Body of pancreas (tissue), 4 donors: ENCODE measurements around the gene FIGN. TPM values are rescaled to one million over a fixed set of nuclear protein-coding genes. Genes with fewer than 3 reads are reported as not detected.

Source experiments
- ATAC-seq: fragments of 150-250 bp; one replicate; pipeline ENCODE4 v1.9.1; 2016
- DNase-seq, 4 donors: peaks; one replicate each; pipeline ENCODE4 v3.0.0-alpha.2; 2019
- H3K27ac ChIP-seq, 4 donors: fragments of 200-600 bp; sonication (generic); 1 replicate in 3 of 4; 2 replicates in 1 of 4; pipeline versions ENCODE4 v1.5.1 to v1.6.1; 2016 to 2019; ENCODE audit warnings: mild to moderate bottlenecking in 1 of 4, mixed read lengths in 1 of 4, moderate library complexity in 1 of 4
- H3K27me3 ChIP-seq, 2 donors: fragments of 200-600 bp; sonication (generic); one replicate each; pipeline ENCODE4 v1.6.0; 2016; ENCODE audit warnings: mild to moderate bottlenecking in 1 of 2
- H3K36me3 ChIP-seq, 2 donors: fragments of 200-600 bp; sonication (generic); replicated peaks in 1 of 2; 2 replicates each; pipeline ENCODE4 v1.5.1; 2016; ENCODE audit warnings: low read depth in 2 of 2; ENCODE audit not compliant: insufficient read depth in 1 of 2
- H3K4me1 ChIP-seq: fragments of 200-600 bp; sonication (generic); one replicate; pipeline ENCODE4 v1.6.0; 2016
- H3K4me3 ChIP-seq, 2 donors: fragments of 200-600 bp; sonication (generic); 1 replicate in 1 of 2; 2 replicates in 1 of 2; pipeline ENCODE4 v1.5.1; 2016 to 2019
- H3K9me3 ChIP-seq, 3 donors: fragments of 200-600 bp; sonication (generic); 1 replicate in 2 of 3; 2 replicates in 1 of 3; pipeline ENCODE4 v1.5.1; 2016
- CTCF ChIP-seq, 7 experiments: fragments of 450-650 bp in 4 of 7; fragments of 200-600 bp in 3 of 7; sonication (generic) in 3 of 7; IDR thresholded peaks; one replicate each; pipeline ENCODE4 v1.5.1; 2016 to 2019; ENCODE audit warnings: antibody characterized with exemption in 7 of 7
- POLR2A ChIP-seq, 3 donors: fragments of 450-650 bp; IDR thresholded peaks; one replicate each; pipeline ENCODE4 v1.6.1; 2016; ENCODE audit warnings: antibody characterized with exemption in 3 of 3, mild to moderate bottlenecking in 2 of 3
- WGBS, 2 donors: methylation state at CpG; one replicate each; pipeline ENCODE4 v1.1.5; 2017; 5-methylcytosine and 5-hydroxymethylcytosine counted together
- intact Hi-C: fragments of 100-400 bp; cut with DNase I; formaldehyde crosslinking; loops from one replicate; pipeline ENCODE4 v1.15.1; 2023
- total RNA-seq, 2 donors: library from RNA; depleted of rRNA; stranded (reverse); fragments of >200 nt; gene quantifications; one replicate each; pipeline ENCODE4 v1.1.0, GENCODE V29; 2016

Gene FIGN
- total RNA-seq, 2 donors from 2014 or later, result 3.4 to 4.0 TPM

DNA sequence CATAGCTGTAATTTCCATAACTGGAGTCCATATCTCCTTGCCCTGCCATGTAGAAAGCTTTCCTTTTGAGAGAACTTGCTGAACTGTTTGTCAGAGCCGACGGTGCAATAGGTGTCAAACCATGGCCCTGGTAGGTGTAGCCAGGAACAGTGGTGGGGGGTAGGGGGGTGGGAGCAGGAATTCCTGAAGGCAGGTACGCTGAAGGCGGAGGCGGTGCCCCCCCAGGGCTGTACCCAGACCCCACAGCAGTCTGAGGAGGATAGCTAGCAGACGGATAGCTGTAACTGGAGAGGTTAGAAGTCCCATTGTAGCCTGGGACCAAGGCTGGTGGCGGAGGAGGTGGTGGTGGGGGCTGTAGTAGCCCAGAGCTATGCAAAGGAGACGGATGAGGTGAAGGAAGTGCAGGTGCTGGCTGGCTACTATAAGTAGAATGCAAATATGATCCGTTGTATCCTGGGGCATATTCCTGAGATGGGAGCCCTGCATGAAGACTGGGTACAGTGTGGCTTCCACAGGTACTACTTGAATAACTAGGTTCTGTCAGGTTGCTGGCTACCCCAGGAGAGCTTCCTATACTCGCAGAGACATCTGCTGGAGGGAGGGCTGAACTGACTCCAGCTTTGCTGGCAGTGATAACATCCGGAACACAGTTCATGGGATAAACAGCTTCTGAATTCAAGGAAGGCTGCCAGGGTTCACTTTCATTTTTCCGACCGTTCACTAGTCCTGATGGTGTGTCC, 124.8 kb downstream of the FIGN start:
- intact Hi-C loops, result no loop called here
- 92 to 99% methylated on average over 10 to 13 of the region's 13 CpGs for WGBS, 2 donors
- Histone ChIP-seq H3K27ac (no peak overlapping the region), H3K4me1 (no peaks in the 10 kb centered on the region), H3K9me3 (no peaks in the 10 kb centered on the region), H3K27me3 (no peaks in the 10 kb centered on the region), H3K36me3 (peaks cover 0 to 4% of the 10 kb centered on the region in 2 donors), H3K4me3 (no peak overlapping the region)
- peak in 1 of 4 donors; percentile 6 for DNase-seq
- no peak for ATAC-seq
- TF ChIP-seq CTCF (IDR thresholded peaks at IDR 0.05) (peak in 1 of 7 experiments; percentile 12), POLR2A (IDR thresholded peaks at IDR 0.05) (no peak)

DNA sequence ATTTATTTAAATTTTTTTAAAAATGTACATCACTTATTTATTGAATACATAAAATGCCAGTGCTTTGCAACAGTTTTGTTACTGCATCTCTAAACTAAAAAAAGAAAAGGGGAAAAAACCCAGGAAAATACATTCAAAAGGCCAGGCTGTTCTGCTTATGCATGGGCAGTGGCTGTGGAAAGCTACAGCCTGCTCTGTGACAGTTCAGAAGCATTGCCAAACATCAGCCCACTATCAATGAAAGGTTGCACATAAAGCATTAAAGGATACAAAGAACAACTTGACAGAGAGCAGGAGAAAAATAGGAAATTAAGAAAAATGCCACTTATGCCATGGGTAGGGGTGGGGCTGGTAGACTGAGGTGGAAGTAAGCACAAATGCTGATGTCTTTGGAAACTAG, 128.2 kb downstream of the FIGN start:
- H3K27me3 ChIP-seq, result no peaks in the 10 kb centered on the region
- H3K4me1 ChIP-seq, result no peaks in the 10 kb centered on the region
- ATAC-seq, result no peak
- peaks cover 0 to 4% of the 10 kb centered on the region in 2 donors for H3K36me3 ChIP-seq
- no peak overlapping the region for H3K27ac ChIP-seq
- H3K9me3 ChIP-seq, result no peaks in the 10 kb centered on the region
- intact Hi-C loops, result no loop called here
- TF ChIP-seq POLR2A (IDR thresholded peaks at IDR 0.05), result no peak
- no peak for TF ChIP-seq CTCF (IDR thresholded peaks at IDR 0.05)
- H3K4me3 ChIP-seq, result no peak overlapping the region
- DNase-seq, result no peak

- WGBS, 2 donors, result 39 to 51% methylated on average over 3 of the region's 3 CpGs
- Histone ChIP-seq H3K27ac (no peak overlapping the region), H3K27me3 (no peaks in the 10 kb centered on the region), H3K9me3 (no peaks in the 10 kb centered on the region), H3K36me3 (peaks cover 0 to 4% of the 10 kb centered on the region in 2 donors), H3K4me3 (no peak overlapping the region), H3K4me1 (no peaks in the 10 kb centered on the region)
- intact Hi-C loops, result no loop called here
- no peak for ATAC-seq
- TF ChIP-seq CTCF (IDR thresholded peaks at IDR 0.05), result no peak
- no peak for TF ChIP-seq POLR2A (IDR thresholded peaks at IDR 0.05)
- no peak for DNase-seq
Observed at GRCh38 chr2:163606878-163607277, 128.9 kb downstream of the FIGN start.

DNA sequence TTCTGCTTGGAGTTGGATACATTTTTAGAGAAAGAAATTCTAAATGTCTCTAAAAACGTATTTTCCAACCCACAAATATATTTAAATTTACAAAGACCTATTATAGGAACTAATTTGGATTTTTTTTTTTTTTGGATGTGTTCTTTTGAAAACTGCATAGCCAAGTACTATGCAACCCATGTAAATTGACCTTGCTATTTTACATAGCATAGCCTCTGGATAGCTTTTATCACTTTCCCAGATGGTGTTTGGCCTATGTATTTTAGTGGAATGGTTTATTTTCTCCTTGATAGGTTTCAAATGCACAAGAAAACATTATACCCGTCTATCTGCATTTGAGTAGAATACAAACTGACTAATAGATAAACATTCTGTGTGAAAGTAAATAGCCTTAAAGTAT, 130.0 kb downstream of the FIGN start:
- intact Hi-C loops, result no loop called here
- H3K36me3 ChIP-seq, result peaks cover 0 to 2% of the 10 kb centered on the region in 2 donors
- TF ChIP-seq POLR2A (IDR thresholded peaks at IDR 0.05), result no peak
- TF ChIP-seq CTCF (IDR thresholded peaks at IDR 0.05), result no peak
- H3K9me3 ChIP-seq, result no peaks in the 10 kb centered on the region
- no peak overlapping the region for H3K4me3 ChIP-seq
- no peaks in the 10 kb centered on the region for H3K27me3 ChIP-seq
- DNase-seq (no peak), ATAC-seq (no peak)
- H3K27ac ChIP-seq, result no peak overlapping the region
- WGBS, 2 donors, result 61 to 67% methylated on average over 2 of the region's 2 CpGs
- no peaks in the 10 kb centered on the region for H3K4me1 ChIP-seq
